K562 (cell line): Measurements from ENCODE around the gene NME4. TPM values are rescaled to one million over a fixed set of nuclear protein-coding genes. Genes with fewer than 3 reads are reported as not detected.

Experiments
- ARID3B ChIP-seq: fragments of 250-450 bp; sonication (Bioruptor Pico); IDR thresholded peaks from 2 replicates; pipeline ENCODE4 v1.4.0; 2020; ENCODE audit warnings: borderline replicate concordance
- ARNT ChIP-seq, 2 experiments: fragments of 450-650 bp; IDR thresholded peaks; 2 replicates each; pipeline ENCODE4 v1.6.1; 2016; ENCODE audit warnings: mild to moderate bottlenecking in 1 of 2
- ATF3 ChIP-seq, 2 experiments: fragments of 450-650 bp in 1 of 2; sonication (generic) in 1 of 2; formaldehyde crosslinking in 1 of 2; IDR thresholded peaks in 1 of 2; conservative IDR thresholded peaks in 1 of 2; 2 replicates each; pipeline versions ENCODE4 v1.6.1 to v1.8.1; 2016 to 2023; ENCODE audit warnings: mild to moderate bottlenecking in 2 of 2, moderate library complexity in 2 of 2, inconsistent platforms in 1 of 2, missing genetic modification reagents in 1 of 2
- CREB1 ChIP-seq, 2 experiments: sonication (generic) in 1 of 2; formaldehyde crosslinking in 1 of 2; IDR thresholded peaks; 2 replicates each; pipeline versions ENCODE4 v1.6.1 to v1.8.0; 2012 to 2022; ENCODE audit warnings: inconsistent platforms in 1 of 2, mild to moderate bottlenecking in 1 of 2, missing genetic modification reagents in 1 of 2, moderate library complexity in 1 of 2
- CREBBP ChIP-seq: IDR thresholded peaks from one replicate; pipeline ENCODE4 v1.6.1; 2012; ENCODE audit warnings: low read depth, mild to moderate bottlenecking, control low read depth, inconsistent platforms, low read length
- DMBX1 ChIP-seq: fragments of 250-450 bp; sonication (Bioruptor Pico); IDR thresholded peaks from 2 replicates; pipeline ENCODE4 v1.8.0; 2022; ENCODE audit warnings: inconsistent platforms, mild to moderate bottlenecking, moderate library complexity, borderline replicate concordance
- HEY1 ChIP-seq: fragments of 250-450 bp; sonication (Bioruptor Pico); IDR thresholded peaks from 2 replicates; pipeline ENCODE4 v1.5.0; 2020; ENCODE audit warnings: mild to moderate bottlenecking, moderate library complexity, borderline replicate concordance
- HNRNPK ChIP-seq: fragments of 200-400 bp; formaldehyde crosslinking; IDR thresholded peaks from one replicate; pipeline ENCODE4 v1.6.1; 2018; ENCODE audit warnings: mild to moderate bottlenecking, low read depth, low read length; ENCODE audit not compliant: poor library complexity, severe bottlenecking
- HNRNPLL ChIP-seq: fragments of 200-400 bp; formaldehyde crosslinking; IDR thresholded peaks from 2 replicates; pipeline ENCODE4 v1.6.1; 2017; ENCODE audit warnings: low read length, low read depth, mild to moderate bottlenecking; ENCODE audit not compliant: poor library complexity, severe bottlenecking
- KAT8 ChIP-seq: fragments of 450-650 bp; IDR thresholded peaks from 2 replicates; pipeline ENCODE4 v1.6.1; 2016; ENCODE audit warnings: low read depth, mild to moderate bottlenecking
- LARP7 ChIP-seq: fragments of 450-650 bp; IDR thresholded peaks from 2 replicates; pipeline ENCODE4 v1.6.1; 2016
- MCM5 ChIP-seq: fragments of 450-650 bp; IDR thresholded peaks from 2 replicates; pipeline ENCODE4 v1.6.1; 2016; ENCODE audit warnings: low read depth
- MXI1 ChIP-seq: IDR thresholded peaks from 2 replicates; pipeline ENCODE4 v1.6.1; 2011; ENCODE audit warnings: low read depth, mild to moderate bottlenecking, improper control_type of control experiment, low read length
- PHF21A ChIP-seq: fragments of 450-650 bp; IDR thresholded peaks from 2 replicates; pipeline ENCODE4 v1.6.1; 2017; ENCODE audit warnings: low read depth, borderline replicate concordance
- POLR2AphosphoS5 ChIP-seq: IDR thresholded peaks from 2 replicates; pipeline ENCODE4 v1.6.1; 2011; ENCODE audit warnings: mild to moderate bottlenecking, low read depth, low read length, moderate library complexity; ENCODE audit not compliant: control insufficient read depth, insufficient read depth
- PTTG1 ChIP-seq: fragments of 450-650 bp; IDR thresholded peaks from 2 replicates; pipeline ENCODE4 v1.6.1; 2016; ENCODE audit warnings: low read depth, mild to moderate bottlenecking, missing genetic modification characterization, missing compliant biosample characterization
- SIN3B ChIP-seq: fragments of 450-650 bp; IDR thresholded peaks from 2 replicates; pipeline ENCODE4 v1.6.1; 2017; ENCODE audit warnings: low read depth, mild to moderate bottlenecking, moderate library complexity
- SMC3 ChIP-seq: conservative IDR thresholded peaks from 2 replicates; pipeline ENCODE4 v1.6.1; 2011; ENCODE audit warnings: low read depth, low read length, improper control_type of control experiment; ENCODE audit not compliant: insufficient read depth
- STAG1 ChIP-seq: sonication (generic); formaldehyde crosslinking; IDR thresholded peaks from 2 replicates; pipeline ENCODE4 v1.5.0; 2020; ENCODE audit warnings: missing genetic modification reagents, borderline replicate concordance
- TCF3 ChIP-seq: sonication (generic); formaldehyde crosslinking; IDR thresholded peaks from 2 replicates; pipeline ENCODE4 v1.4.0; 2020; ENCODE audit warnings: mild to moderate bottlenecking, missing genetic modification reagents
- ZKSCAN1 ChIP-seq: fragments of 150-350 bp; IDR thresholded peaks from 2 replicates; pipeline ENCODE4 v1.6.1; 2016; ENCODE audit warnings: low read depth, low read length
- polyA plus RNA-seq, 8 experiments: library from polyadenylated mRNA; depleted of rRNA in 4 of 8; stranded (reverse) in 5 of 8; unstranded in 3 of 8; fragments of >200 nt; fragmentation: Nextera tagmentation in 2 of 8; fragmentation: Illumina TruSeq in 1 of 8; extraction: Ambion mirVana in 2 of 8; extraction: Trizol in 1 of 8; gene quantifications; 2 replicates each; pipeline versions ENCODE4 v1.2.1 to v1.2.3, GENCODE V29; 2011 to 2014; ENCODE audit warnings: inconsistent platforms in 1 of 8, missing spikeins in 1 of 8
- total RNA-seq, 7 experiments: library from RNA; depleted of rRNA in 6 of 7; stranded (reverse); fragments of >200 nt in 6 of 7; fragmentation: Illumina TruSeq in 2 of 7; extraction: Trizol in 2 of 7; gene quantifications; 2 replicates each; pipeline versions ENCODE4 v1.2.1 to v1.2.3, GENCODE V29; 2011 to 2021; ENCODE audit warnings: low replicate concordance in 1 of 7
- TF ChIP-seq, protein P1 (sequence below): fragments of 450-650 bp; formaldehyde crosslinking; IDR thresholded peaks from 2 replicates; pipeline ENCODE4 v1.4.0; 2020; ENCODE audit warnings: mild to moderate bottlenecking
- TF ChIP-seq, protein P2 (sequence below): fragments of 450-650 bp; IDR thresholded peaks from 2 replicates; pipeline ENCODE4 v1.6.1; 2016; ENCODE audit warnings: mild to moderate bottlenecking

NME4 gene
- total and polyA plus RNA-seq, 9 of the 15 experiments (the other 6 are each of a cell fraction or from before 2014, with no cell fraction given), result 15.4 to 264 (median 139) TPM

DNA sequence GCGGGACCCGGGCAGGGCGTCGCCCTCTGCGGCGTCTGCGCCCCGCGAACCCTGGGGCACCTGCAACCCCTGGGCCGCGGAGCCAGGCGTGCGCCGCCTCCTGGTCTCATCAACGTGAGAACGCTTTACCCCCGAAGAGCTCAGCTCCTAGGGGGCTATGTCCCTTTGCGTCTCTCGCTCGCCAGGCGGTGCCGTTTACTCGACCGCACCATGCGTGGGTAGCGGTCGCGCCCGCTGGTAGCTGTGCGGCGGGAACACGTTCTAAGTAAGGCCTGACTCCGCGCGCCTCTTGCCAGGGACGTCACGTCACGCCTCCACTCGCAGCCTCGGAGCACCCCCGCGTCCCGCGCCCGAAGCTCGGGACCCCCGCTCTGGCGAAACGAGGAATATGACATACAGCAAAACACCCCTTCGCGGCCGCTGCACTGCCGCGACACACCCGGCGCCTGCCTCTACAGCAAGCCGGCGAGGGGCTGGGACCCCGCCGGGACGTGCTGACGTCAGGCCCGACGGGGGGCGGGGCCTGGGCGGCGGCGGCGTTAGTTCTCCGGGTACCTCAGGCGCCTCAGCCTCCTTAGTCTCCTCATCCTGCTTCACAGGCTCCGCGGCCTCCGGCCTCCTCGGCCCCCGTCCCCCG, 28.2 kb downstream of the NME4 start, which contains the start of gene RAB11FIP3 (continued):
- TF ChIP-seq ATF3 (IDR thresholded peaks at IDR 0.05) (peak; percentile 64; the same call in 1 of the 2 replicates), ATF3 (CRISPR knock-in tag; conservative IDR thresholded peaks at IDR 0.05) (no peak), ARID3B (CRISPR knock-in tag) (no peak), STAG1 (no peak), POLR2AphosphoS5 (0 out of 2 replicates have a peak, but pooled peaks have one; percentile 21), PTTG1 (tag) (no peak), KAT8 (no peak), ZKSCAN1 (no peak), ARNT (IDR thresholded peaks at IDR 0.05) (no peak), HNRNPK (no peak), HNRNPLL (peak; percentile 57), TCF3 (CRISPR knock-in tag) (no peak), DMBX1 (CRISPR knock-in tag) (peak; percentile 52; the same call in 1 of the 2 replicates), MXI1 (no peak), SMC3 (no peak), LARP7 (no peak), MCM5 (no peak), PHF21A (no peak), SIN3B (no peak), CREBBP (no peak), HEY1 (no peak), CREB1 (IDR thresholded peaks at IDR 0.05) (peak; percentile 67), CREB1 (CRISPR knock-in tag; IDR thresholded peaks at IDR 0.05) (peak; percentile 88)
- TF ChIP-seq, protein P1, sequence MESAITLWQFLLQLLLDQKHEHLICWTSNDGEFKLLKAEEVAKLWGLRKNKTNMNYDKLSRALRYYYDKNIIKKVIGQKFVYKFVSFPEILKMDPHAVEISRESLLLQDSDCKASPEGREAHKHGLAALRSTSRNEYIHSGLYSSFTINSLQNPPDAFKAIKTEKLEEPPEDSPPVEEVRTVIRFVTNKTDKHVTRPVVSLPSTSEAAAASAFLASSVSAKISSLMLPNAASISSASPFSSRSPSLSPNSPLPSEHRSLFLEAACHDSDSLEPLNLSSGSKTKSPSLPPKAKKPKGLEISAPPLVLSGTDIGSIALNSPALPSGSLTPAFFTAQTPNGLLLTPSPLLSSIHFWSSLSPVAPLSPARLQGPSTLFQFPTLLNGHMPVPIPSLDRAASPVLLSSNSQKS (CRISPR knock-in tag), result no peak
- TF ChIP-seq, protein P2, sequence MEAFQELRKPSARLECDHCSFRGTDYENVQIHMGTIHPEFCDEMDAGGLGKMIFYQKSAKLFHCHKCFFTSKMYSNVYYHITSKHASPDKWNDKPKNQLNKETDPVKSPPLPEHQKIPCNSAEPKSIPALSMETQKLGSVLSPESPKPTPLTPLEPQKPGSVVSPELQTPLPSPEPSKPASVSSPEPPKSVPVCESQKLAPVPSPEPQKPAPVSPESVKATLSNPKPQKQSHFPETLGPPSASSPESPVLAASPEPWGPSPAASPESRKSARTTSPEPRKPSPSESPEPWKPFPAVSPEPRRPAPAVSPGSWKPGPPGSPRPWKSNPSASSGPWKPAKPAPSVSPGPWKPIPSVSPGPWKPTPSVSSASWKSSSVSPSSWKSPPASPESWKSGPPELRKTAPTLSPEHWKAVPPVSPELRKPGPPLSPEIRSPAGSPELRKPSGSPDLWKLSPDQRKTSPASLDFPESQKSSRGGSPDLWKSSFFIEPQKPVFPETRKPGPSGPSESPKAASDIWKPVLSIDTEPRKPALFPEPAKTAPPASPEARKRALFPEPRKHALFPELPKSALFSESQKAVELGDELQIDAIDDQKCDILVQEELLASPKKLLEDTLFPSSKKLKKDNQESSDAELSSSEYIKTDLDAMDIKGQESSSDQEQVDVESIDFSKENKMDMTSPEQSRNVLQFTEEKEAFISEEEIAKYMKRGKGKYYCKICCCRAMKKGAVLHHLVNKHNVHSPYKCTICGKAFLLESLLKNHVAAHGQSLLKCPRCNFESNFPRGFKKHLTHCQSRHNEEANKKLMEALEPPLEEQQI, result no peak
